HG02610 (cell line): ENCODE measurements around the gene TPST2.
"Not testable (repeated sequence)": the region's sequence is repeated elsewhere in the genome, so short reads cannot be mapped to it uniquely, and the experiment has no call there.

ENCODE experiments used
- ATAC-seq: cut with Tn5 transposase; IDR thresholded peaks from one replicate; pipeline ENCODE4 v1.9.1; 2021; ENCODE audit warnings: mild to moderate bottlenecking, moderate library complexity; ENCODE audit not compliant: unreplicated experiment

The TPST2 gene

DNA sequence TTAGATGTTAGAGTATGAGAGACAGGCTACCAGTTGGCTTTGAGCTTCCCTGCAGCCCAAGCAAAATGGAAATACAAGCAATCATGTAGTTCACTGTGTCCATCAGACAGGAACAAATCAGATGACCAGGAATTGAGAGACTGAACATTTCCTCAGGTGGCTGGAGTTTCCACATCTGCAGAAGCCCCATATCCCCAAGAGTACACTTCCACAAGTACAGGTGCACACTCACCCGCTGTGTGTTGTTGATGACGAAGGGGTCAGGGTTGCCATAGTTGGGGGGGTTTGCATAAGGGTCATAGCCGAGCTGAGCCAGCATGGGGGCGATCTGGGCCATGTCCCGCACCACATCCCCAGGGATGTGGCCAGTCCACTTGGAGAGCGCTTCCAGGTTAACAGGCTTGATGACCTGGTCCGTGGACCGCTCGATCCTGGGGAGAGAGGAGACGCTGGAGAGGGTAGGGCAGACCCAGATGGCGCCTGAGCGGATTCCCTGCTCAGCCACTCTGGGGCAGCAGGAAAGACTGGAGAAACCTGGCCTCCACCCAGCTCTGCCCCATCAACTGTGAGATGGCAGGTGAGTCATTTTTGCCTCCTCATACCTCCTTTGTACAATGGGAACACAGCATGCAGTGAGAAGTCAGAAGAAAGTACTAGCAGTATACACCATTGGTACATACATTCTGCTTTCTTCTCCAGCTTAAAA lies 53.7 kb downstream of the TPST2 start:
- no peak for ATAC-seq

DNA sequence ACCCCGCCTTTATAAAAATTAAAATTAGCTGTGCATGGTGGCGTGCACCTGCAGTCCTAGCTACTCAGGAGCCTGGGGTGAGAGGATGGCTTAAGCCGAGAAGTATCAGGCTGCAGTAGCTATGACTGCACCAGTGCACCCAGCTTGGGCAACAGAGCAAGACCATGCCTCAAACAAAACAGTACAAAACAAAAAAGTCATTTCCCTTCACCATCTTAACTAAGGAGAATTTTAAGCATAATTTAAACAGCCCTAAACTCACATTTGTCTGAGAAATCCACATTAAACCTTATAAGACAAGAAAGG lies 54.4 kb downstream of the TPST2 start:
- ATAC-seq: no peak

DNA sequence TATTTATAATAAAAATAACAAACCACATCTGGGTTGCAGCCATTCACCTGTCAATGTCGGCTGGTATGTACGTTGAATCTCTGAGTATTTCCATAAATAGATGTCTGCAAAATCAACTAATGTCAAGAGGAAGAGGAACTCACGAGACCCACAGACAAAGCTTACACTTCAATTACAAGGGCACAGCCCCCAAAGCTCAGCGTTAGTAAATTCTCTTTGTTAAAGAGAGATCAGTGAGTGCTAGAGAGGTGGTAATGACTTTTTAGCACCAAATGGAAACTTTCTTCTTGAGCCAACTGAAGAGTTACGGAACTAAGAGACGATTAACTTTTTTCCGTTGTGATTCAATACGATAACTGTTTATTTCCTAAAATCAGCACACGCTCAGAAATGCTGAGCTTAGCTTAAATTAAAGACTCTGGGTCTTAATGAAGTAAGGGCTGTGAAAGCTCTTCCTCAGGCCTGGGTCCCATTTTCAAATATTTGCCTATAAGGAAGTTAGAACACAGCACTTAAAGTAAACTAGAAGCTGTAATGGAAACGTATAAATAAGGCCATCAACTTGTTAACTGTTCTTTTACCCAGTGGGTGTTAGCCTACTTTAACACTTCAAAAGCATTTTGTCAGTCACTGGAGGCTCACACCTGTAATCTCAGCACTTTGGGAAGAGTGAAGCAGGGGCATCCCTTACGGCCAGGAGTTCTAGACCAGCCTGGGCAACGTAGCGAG lies 54.9 kb downstream of the TPST2 start:
- no peak for ATAC-seq

DNA sequence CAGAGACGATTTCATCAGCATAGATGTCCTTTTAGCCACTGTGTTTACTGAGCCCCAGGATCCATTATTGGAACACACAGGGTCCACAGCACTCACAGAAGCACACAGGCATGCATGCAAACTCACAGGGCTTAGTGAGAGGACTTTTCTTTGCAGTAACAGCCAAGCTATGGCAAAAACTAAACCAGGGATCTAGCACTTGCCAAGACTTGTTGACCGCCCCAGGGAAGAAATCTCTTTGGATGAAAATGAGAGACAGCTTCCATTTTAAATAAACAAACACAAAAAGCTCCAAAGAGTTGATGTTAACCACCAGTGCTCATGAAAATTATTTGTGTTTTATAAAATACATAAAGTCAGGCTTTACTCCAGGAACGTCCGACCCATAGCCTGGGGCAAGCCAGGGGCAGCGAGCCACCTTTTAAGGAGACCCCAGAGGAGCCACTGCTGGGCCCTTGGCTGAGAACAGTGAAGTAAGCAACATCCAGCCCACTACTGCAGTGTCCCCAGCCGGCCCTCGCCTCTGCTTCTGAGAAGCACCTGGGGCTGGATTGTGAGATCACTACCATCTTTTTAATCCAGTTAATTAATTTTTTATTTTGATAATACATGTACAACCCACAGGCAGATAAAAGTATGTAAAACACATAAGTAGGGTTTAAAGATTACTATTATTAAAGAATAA lies 55.6 kb downstream of the TPST2 start:
- ATAC-seq: no peak

DNA sequence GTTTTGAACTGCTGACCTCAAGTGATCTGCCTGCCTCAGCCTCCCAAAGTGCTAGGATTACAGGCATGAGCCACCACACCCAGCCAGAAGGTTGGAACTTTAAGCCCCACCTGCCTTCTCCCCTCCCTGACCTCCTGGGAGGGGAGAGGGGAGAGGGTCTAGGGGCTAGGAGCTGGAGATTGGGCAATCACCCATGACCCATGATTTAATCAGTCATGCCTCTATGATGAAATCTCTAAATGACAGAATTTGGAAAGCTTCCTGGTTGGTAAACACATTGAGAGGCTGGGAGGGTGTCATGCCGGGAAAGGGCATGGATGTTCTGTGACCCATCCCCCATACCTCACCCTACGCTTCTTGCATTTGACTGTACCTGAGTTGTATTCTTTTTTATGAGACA lies 60.6 kb downstream of the TPST2 start:
- no peak for ATAC-seq

DNA sequence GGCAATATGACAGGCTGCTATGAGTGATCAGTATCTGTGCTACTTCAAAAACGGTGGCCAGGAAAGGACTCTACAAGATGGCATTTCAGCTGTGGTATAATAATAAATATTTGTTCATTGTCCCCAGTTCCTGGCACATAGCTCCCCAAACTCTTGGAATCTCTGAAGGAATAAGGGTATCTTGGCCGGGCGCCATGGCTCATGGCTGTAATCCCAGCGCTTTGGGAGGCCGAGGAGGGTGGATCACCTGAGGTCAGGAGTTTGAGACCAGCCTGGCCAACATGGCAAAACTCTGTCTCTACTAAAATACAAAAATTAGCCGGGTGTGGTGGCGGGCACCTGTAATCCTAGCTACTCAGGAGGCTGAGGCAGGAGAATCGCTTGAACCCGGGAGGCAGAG lies 61.4 kb downstream of the TPST2 start:
- ATAC-seq: not testable (repeated sequence)

DNA sequence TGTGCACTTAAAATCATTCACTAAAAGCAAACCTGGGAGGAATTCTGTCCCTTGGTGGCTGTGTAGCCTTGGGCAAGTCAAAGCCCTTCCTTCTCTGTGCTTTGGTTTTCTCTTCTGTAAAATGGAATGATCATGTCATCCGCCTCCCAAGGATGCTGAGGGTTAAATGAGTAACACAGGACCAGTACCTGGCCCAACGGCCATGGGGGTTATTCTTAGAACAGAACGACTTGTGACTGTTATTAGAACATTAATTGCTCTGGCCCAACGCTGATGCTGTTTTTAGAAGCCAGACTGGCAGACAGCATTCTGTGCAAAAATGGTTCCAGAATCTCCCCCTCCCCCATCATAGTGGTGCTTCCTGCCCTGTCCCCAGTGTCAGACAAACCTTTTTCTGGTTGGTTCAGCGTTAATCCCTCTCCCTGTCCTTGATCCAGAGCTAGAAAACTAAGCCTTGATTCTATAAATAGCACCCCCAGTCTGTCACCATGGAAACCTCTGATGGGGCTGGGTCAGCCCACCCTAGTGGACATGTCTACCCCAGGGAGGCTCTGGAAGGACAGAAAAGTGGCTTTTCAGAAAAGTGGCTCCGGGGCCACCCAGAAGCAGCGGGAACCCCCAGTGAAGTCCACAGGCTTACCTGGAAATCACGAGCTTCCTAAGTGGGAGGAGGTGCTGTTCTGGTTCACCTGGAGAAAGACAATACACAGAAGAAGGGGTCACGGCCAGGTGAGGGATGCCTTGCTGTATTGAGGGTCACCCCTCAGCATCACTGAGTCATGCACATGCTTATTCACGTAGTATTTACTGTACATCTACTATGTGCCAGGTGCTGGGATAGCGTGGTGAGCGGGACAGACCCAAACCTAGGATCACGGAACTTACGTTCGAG lies 62.1 kb downstream of the TPST2 start:
- no peak for ATAC-seq

DNA sequence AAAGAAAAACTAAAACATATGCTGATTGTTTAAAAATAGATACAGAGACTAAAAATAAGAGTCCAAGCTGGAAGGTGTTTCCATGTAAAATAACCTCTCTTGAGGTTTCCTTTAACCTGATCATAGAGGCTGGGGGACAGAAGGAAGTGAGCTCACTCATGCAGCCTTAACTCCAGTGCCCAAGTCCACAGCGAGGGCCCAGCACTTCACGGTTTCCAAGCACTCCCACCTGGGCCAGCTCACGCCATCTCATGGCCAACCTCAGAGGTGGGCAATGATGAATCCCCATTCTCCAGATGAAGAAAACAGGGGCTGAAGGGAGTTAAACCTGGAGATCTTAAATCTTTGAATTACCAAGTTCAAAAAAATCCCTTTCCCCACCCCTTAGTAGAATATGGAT lies 62.8 kb downstream of the TPST2 start:
- ATAC-seq: no peak

DNA sequence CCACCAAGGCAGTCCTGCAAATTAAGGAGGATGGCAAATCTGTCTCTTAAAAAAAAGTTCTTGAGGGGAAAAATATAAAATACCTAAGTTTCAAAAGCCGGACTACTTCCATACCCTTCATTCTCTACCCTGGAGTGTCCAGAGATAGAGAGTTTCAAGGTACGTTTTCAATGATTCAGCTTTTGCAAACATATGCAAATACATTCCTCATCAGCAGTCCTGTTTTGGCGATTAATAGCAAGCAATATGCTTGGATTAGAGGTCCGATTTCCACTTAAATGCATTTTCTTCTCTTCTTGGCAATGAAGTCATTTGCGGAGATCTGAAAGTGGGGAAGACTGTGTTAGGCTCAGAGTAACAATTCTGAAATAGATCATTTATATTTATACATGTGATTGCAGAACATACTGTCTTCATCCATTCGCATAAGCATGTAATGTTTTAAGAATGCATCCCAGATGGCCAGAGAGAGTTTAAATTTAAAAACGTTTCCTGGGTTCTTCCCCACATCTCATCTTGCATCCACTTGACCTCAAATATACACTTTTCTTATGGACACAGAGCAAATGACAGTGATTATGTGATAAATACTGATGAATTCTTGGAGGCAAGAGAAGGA lies 63.9 kb downstream of the TPST2 start:
- no peak for ATAC-seq

DNA sequence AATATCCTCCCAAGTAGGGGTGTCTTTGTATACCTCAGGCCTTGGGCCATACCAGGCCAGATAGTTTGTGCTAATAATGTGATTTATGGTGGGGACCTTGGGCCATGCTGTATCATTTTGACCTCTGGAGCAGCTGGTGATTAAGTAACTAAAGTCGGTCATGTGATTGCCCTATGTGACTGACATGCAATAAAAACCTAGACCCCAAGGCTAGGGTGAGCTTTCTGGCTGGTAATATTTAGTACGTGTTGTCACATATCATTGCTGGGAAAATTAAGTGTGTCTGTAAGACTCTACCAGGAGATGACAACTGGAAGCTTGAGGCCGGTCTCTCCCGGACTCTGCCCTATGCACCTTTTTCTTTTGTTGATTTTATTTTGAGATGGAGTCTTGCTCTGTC lies 65.1 kb downstream of the TPST2 start:
- no peak for ATAC-seq

DNA sequence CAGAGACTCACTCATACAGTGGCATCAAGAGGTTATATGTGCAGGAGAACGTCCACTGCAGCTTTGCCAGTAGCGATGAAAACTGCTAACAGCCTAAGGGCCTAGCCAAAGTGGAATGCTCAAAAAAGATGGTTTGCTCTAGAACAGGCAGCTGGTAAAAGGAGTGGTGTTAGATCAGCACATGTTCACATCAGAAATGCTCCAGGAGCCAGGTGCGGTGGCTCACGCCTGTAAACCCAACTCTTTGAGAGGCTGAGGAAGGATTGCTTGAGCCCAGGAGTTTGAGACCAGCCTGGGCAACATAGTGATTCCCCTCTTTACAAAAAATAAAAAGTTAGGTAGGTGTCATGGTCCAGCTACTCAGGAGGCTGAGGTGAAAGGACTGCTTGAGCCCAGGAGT lies 67.3 kb downstream of the TPST2 start:
- ATAC-seq: no peak

DNA sequence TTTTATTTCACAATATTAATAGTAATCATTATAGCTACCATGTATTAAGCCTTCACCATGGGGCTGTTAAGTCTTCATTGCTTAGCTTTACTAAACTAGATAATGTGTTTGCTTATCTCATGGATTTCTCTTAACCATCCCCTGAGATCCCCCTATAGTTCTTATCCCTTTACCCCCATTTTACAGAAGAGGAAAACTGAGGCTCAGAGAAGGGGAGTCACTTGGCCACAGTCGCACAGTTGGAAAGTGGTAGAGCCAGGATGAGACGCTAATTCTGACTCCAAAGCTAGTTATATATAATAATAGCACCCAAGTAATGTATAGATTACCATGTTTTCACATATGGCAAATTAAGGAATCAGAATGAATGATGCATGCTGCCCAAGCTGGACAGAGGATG lies 67.9 kb downstream of the TPST2 start:
- ATAC-seq: no peak

DNA sequence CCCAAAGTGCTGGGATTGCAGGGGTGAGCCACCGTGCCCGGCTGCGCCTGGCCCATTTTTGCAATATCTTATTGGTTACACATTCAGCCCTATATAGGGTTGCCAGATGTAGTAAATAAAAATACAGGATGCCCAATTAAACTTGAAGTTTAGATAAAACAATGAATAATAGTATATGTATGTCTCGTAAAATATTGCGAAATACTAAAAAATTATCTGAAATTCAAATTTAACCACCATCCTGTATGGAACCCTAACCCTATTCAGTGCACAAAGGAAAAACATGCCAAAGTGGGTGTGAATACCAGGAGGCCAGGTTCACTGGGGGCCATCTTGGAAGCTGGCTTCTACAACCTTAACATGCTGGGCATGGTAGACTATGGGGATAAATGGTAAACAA lies 72.5 kb downstream of the TPST2 start:
- ATAC-seq: no peak

DNA sequence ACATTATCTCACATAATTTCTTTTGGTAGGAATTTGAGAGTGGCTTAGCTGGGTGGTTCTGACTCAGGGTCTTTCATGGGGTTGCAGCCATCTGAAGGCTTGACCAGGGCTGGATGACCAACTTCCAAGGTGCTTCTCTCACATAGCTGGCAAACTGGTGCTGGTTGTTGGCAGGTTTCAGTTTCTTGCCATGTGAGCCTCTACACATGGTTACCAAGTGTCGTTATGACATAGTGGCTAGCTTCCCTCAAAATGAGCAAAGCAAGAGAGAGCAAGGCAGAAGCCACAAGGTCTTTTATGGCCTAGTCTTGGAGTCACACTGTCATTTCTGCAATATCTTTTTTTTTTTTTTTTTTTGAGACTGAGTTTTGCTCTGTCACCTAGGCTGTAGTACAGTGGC lies 73.4 kb downstream of the TPST2 start:
- ATAC-seq: no peak

DNA sequence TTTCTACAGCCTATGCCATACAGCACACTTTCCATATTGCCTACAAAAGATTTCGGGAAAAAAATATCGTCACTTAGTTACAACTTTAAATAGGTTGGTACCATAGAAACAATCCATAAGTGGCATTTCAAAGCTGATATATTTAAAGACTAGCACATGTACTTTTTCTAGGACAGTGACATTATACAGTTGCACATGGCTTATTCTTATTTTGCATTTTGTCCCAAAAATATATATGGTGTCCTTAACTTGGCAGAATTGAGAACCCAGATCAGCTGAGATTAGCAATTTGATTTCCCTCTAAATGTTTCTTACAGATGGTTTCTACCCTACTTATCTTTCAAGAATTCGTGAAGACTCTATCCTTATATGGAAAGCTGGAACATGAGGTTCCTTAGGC lies 74.0 kb downstream of the TPST2 start:
- ATAC-seq: no peak

DNA sequence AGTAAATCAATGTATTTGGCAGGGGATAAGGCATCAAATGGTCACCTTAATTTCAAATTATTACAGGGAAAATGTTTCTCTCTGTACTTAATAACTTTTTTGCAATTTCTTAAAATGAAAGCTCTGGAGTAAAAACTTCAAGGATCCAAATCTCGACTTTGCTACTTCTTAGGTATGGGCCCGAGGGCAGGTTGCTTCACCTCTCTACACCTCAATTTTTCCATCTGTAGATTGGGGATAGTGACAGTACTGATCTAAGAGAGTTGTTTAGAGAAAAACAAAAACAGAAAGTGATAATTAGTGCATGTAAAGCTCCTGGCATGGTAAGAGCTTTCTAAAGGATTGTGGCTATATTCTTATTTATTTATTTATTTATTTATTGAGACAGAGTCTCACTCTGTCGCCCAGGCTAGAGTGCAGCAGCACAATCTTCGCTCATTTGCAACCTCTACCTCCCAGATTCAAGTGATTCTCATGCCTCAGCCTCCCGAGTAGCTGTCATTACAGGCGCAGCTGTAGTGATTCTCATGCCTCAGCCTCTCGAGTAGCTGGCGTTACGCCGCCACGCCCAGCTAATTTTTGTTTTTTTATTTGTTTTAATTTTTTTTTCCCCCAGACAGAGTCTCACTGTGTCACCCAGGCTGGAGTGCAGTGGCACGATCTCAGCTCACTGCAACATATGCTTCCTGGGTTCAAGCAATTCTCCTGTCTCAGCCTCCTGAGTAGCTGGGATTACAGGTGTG lies 75.3 kb downstream of the TPST2 start:
- no peak for ATAC-seq

DNA sequence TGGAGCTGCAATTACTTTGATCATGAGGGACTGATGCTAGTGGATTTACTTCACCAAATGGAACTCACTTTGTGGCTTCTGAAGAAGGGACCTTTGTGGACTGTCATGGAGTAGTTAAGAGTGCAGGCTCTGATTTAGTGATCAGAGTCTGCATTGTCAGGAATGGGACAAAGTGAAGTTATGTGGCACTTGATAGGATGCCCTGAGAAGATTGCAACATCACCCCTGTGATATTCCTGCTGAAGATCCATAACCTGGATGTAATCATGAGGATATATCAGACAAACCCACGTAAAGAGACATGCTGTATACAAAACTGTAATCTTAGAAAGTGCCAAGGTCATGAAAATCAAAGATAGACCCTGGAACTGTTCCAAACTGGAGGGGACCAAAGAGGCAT lies 76.1 kb downstream of the TPST2 start:
- ATAC-seq: no peak

DNA sequence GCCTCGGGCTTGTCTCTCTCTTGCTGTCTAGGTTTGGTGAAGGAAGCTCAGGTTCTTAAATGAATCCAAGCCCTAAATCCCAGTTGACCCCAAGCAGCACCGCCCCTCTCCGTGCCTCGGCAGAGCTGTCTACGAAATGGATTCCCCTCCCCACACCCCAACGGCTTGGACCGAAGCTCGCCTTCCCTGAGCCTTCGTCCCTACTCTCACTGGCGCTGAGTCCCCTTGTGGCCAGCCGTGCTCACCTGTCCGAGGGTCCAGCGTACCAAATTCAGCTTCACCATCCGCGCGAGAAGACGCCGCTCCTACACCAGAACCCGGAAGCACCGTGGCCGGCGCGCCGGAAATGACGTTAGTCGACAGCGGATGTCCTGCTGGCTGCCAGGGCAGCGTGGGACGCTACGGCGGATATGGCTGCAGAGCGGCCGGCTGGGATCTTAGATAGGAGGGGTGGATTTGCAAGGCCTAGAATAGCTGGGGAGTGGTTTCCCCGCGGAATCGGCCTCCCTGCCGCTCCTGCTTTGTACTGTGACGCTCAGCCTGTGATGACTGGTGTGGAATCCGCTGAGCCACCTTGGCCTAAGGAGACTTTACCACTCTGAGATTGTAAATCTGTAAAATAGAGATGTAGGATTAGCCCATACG lies 77.7 kb downstream of the TPST2 start, which contains the start of gene TFIP11:
TFIP11 (minus strand) TSS at position 325 of the 645 bp plus-strand sequence. CDS start 2,201 bp downstream, outside the sequence.
- ATAC-seq: peak; percentile 90

DNA sequence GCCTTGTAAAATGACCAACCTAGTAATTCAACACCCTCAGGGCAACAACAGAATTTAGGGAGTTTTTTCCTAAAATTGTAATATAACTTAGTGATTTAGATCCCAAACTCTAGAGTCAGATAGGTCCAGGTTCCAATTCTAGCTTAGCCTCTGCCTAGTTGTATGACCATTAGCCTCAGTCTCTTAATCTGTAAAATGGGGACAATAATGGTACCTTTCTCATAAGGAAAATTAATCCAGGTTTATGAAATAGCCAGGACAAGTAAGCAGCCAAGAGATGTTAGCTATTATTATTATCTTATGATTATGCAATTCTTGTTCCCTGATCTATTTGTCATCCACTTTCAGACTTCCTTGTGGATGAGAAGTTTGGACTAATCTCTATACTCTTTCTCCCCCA lies 81.8 kb downstream of the TPST2 start:
- no peak for ATAC-seq

DNA sequence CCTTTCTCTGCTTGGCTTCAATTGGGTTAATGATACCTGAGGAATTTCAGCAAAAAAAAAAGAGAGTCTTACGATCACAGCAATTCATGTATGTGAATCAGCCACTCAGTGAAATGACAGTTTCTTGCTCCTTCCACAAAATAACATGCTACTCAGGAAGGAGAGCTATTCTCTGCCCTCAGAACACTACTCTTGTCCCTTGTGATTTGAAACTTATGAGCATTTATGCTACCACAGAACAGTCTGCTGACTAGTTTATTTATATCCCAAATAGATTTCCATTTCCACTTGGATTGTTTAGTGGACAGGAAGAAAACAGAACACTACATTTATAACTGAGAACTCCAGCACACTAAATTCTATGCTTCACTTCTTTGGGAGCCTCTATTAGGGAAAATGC lies 86.2 kb downstream of the TPST2 start:
- no peak for ATAC-seq
